IMR-90 (cell line): ENCODE measurements around the gene NMBR. TPM values are rescaled to one million over a fixed set of nuclear protein-coding genes. Genes with fewer than 3 reads are reported as not detected.

Experiments
- ATAC-seq: fragments of 200-7000 bp; cut with Tn5 transposase; 2 replicates; pipeline ENCODE4 v1.9.1; 2020; ENCODE audit warnings: low read depth, mild to moderate bottlenecking, moderate library complexity
- BruUV-seq: library from RNA; stranded (reverse); fragments of 400-500 nt; replicated peaks from 2 replicates; lab custom pipeline; 2021; lab: Mats Ljungman, UMichigan
- CTCF ChIA-PET: fragments of 300-600 bp; formaldehyde crosslinking; extraction: SDS; loops from one replicate; lab custom pipeline; 2021; ENCODE audit warnings: antibody characterized with exemption; lab: Yijun Ruan, JAX
- POLR2A ChIA-PET: fragments of 300-600 bp; sonication (Branson Sonifier 250); formaldehyde crosslinking; loops from one replicate; lab custom pipeline; 2022; ENCODE audit warnings: antibody characterized with exemption; ENCODE audit not compliant: unreplicated experiment; lab: Charles Lee
- DNase-seq: peaks from one replicate; pipeline ENCODE4 v3.0.0; 2013
- H2AFZ ChIP-seq: replicated peaks from 2 replicates; pipeline ENCODE3; 2013; ENCODE audit warnings: low read length, mild to moderate bottlenecking; ENCODE audit not compliant: poor library complexity
- H2AK5ac ChIP-seq: 2 replicates; pipeline ENCODE4 v1.6.1; 2013; ENCODE audit warnings: low read depth, low read length, inconsistent platforms
- H2AK9ac ChIP-seq: replicated peaks from 2 replicates; pipeline ENCODE3; 2013; ENCODE audit warnings: mild to moderate bottlenecking, low read depth, low read length, moderate library complexity; ENCODE audit not compliant: poor library complexity
- H2BK120ac ChIP-seq: 2 replicates; pipeline ENCODE4 v1.6.1; 2013; ENCODE audit warnings: low read depth, low read length, inconsistent platforms
- H2BK15ac ChIP-seq: 3 replicates; pipeline ENCODE4 v1.6.1; 2013; ENCODE audit warnings: low read depth, low read length, inconsistent platforms
- H2BK20ac ChIP-seq: 2 replicates; pipeline ENCODE4 v1.6.1; 2013; ENCODE audit warnings: low read depth, mild to moderate bottlenecking, inconsistent platforms, low read length, moderate library complexity
- H2BK5ac ChIP-seq: 2 replicates; pipeline ENCODE4 v1.6.1; 2013; ENCODE audit warnings: mild to moderate bottlenecking, low read depth, low read length, inconsistent platforms; ENCODE audit not compliant: poor library complexity, severe bottlenecking
- H3K14ac ChIP-seq: replicated peaks from 2 replicates; pipeline ENCODE4 v1.6.1; 2013; ENCODE audit warnings: low read depth, low read length, inconsistent platforms
- H3K18ac ChIP-seq: 2 replicates; pipeline ENCODE4 v1.6.1; 2013; ENCODE audit warnings: low read depth, low read length, control low read depth
- H3K23ac ChIP-seq: 2 replicates; pipeline ENCODE4 v1.6.1; 2013; ENCODE audit warnings: low read depth, low read length, inconsistent platforms
- H3K27ac ChIP-seq: 2 replicates; pipeline ENCODE4 v1.5.1; 2013; ENCODE audit warnings: mild to moderate bottlenecking, control low read depth, low read length; ENCODE audit not compliant: insufficient read depth
- H3K27me3 ChIP-seq: 2 replicates; pipeline ENCODE4 v1.6.1; 2013; ENCODE audit warnings: low read length; ENCODE audit not compliant: control insufficient read depth, insufficient read depth
- H3K36me3 ChIP-seq: 2 replicates; pipeline ENCODE4 v1.6.1; 2013; ENCODE audit warnings: low read length, mixed read lengths; ENCODE audit not compliant: control insufficient read depth, insufficient read depth
- H3K4ac ChIP-seq: 2 replicates; pipeline ENCODE4 v1.6.1; 2013; ENCODE audit warnings: low read depth, low read length, inconsistent platforms
- H3K4me1 ChIP-seq: 2 replicates; pipeline ENCODE4 v1.6.1; 2013; ENCODE audit warnings: low read length, mixed read lengths; ENCODE audit not compliant: control insufficient read depth, insufficient read depth
- H3K4me2 ChIP-seq: 2 replicates; pipeline ENCODE4 v1.6.1; 2013; ENCODE audit warnings: low read depth, mild to moderate bottlenecking, control low read depth, low read length, moderate library complexity
- H3K4me3 ChIP-seq: 2 replicates; pipeline ENCODE4 v1.5.1; 2013; ENCODE audit warnings: low read depth, mild to moderate bottlenecking, control low read depth, low read length, moderate library complexity; ENCODE audit not compliant: insufficient read depth
- H3K56ac ChIP-seq: 2 replicates; pipeline ENCODE4 v1.6.1; 2013; ENCODE audit warnings: low read length, inconsistent platforms; ENCODE audit not compliant: insufficient read depth; ENCODE audit errors: extremely low read depth
- H3K79me1 ChIP-seq, 2 experiments: 2 replicates each; pipeline ENCODE4 v1.6.1; 2013; ENCODE audit warnings: low read length in 2 of 2, inconsistent platforms in 1 of 2, low read depth in 1 of 2
- H3K9ac ChIP-seq: 2 replicates; pipeline ENCODE4 v1.6.1; 2013; ENCODE audit warnings: low read depth, low read length, control low read depth
- H3K9me1 ChIP-seq: 2 replicates; pipeline ENCODE4 v1.6.1; 2013; ENCODE audit warnings: low read length, inconsistent platforms; ENCODE audit not compliant: insufficient read depth
- H3K9me3 ChIP-seq: 2 replicates; pipeline ENCODE4 v1.6.1; 2013; ENCODE audit warnings: low read length; ENCODE audit not compliant: control insufficient read depth, insufficient read depth
- H4K20me1 ChIP-seq: 2 replicates; pipeline ENCODE4 v1.6.1; 2013; ENCODE audit warnings: low read length, inconsistent platforms; ENCODE audit not compliant: insufficient read depth
- H4K5ac ChIP-seq: 2 replicates; pipeline ENCODE4 v1.6.1; 2013; ENCODE audit warnings: mild to moderate bottlenecking, low read depth, low read length, control low read depth
- H4K8ac ChIP-seq, 2 experiments: 2 replicates each; pipeline ENCODE4 v1.6.1; 2013; ENCODE audit warnings: low read depth in 2 of 2, low read length in 2 of 2, control low read depth in 1 of 2, inconsistent platforms in 1 of 2
- H4K91ac ChIP-seq: 2 replicates; pipeline ENCODE4 v1.6.1; 2013; ENCODE audit warnings: low read depth, low read length, inconsistent platforms; ENCODE audit not compliant: insufficient read depth
- MAFK ChIP-seq: IDR thresholded peaks from 2 replicates; pipeline ENCODE4 v1.6.1; 2012; ENCODE audit warnings: low read depth, low read length, improper control_type of control experiment
- RCOR1 ChIP-seq: IDR thresholded peaks from 2 replicates; pipeline ENCODE4 v1.6.1; 2012; ENCODE audit warnings: mild to moderate bottlenecking, low read length, improper control_type of control experiment; ENCODE audit not compliant: insufficient replicate concordance
- WGBS, 2 experiments: methylation state at CpG; one replicate each; pipeline versions ENCODE4 v1.1.5 to v1.1.7; 2013; ENCODE audit warnings: missing lambda C conversion rate in 2 of 2; ENCODE audit not compliant: insufficient read length in 1 of 2; ENCODE audit errors: extremely low coverage in 2 of 2; 5-methylcytosine and 5-hydroxymethylcytosine counted together
- dilution Hi-C: fragments of 300-500 bp; cut with HindIII; formaldehyde crosslinking; loops from one replicate; pipeline ENCODE4 v1.14.3; 2018; ENCODE audit warnings: low sequenced_read_pairs; ENCODE audit not compliant: unreplicated experiment
- in situ Hi-C: fragments of 300-500 bp; cut with MboI; formaldehyde crosslinking; loops from 3 replicates; pipeline ENCODE4 v1.14.3; 2019; ENCODE audit warnings: low sequenced_read_pairs, inconsistent platforms, mixed read lengths
- intact Hi-C: fragments of 100-400 bp; cut with micrococcal nuclease; formaldehyde crosslinking; loops from 2 replicates; pipeline ENCODE4 v1.10.0; 2022
- polyA plus RNA-seq, 3 experiments: library from polyadenylated mRNA; depleted of rRNA; stranded (reverse); fragments of >200 nt; gene quantifications; 2 replicates each; pipeline ENCODE4 v1.2.3, GENCODE V29; 2012; ENCODE audit warnings: low replicate concordance in 1 of 3
- total RNA-seq: library from RNA; depleted of rRNA; stranded (reverse); fragments of >200 nt; gene quantifications from 2 replicates; pipeline ENCODE4 v1.2.3, GENCODE V29; 2012

Gene NMBR
- total and polyA plus RNA-seq, 2 of the 4 experiments (the other 2 are of a cell fraction), result not detected

DNA sequence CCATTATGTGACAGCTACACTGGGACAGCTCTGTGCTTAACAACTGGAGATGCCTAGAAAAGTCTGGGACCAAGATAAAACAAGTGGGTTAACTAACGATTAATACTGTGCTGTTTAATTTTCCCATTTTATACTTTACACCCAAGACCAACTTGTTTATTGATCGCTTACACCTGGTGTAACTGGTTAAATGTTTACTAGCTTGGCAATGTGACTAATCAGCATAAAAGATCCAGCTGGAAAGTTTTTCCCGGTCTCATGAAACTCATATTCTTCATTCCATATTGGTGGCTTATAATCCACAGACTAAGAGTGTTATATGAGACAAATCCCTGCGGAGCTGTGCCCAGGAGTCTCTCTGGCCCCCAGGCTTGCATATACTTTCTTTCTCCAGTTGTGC lies 115.9 kb downstream of the NMBR start:
- Histone ChIP-seq H4K91ac (no peak overlapping the region), H3K18ac (no peak overlapping the region), H2AFZ (no peak overlapping the region), H3K9me3 (no peaks in the 10 kb centered on the region), H3K4me3 (no peak overlapping the region), H3K9ac (no peak overlapping the region), H2BK15ac (no peak overlapping the region), H4K8ac (no peak overlapping the region), H3K79me1 (peaks cover 0 to 3% of the 10 kb centered on the region in 2 experiments; a peak in 1 of 4 replicates), H3K27ac (no peak overlapping the region), H2AK9ac (no peak overlapping the region), H3K4me2 (no peak overlapping the region), H2BK120ac (no peak overlapping the region), H3K56ac (no peak overlapping the region), H2BK5ac (no peak overlapping the region), H4K5ac (no peak overlapping the region), H3K14ac (no peak overlapping the region; the same call in 1 of the 2 replicates), H3K23ac (no peak overlapping the region), H3K36me3 (no peaks in the 10 kb centered on the region), H3K27me3 (no peaks in the 10 kb centered on the region), H2BK20ac (no peak overlapping the region), H4K20me1 (no peaks in the 10 kb centered on the region), H3K4ac (no peak overlapping the region), H3K4me1 (no peaks in the 10 kb centered on the region), H3K9me1 (no peaks in the 10 kb centered on the region), H2AK5ac (no peak overlapping the region)
- ATAC-seq (no peak), DNase-seq (no peak)
- dilution Hi-C loops, result no loop called here
- CTCF ChIA-PET, result no interaction called here
- intact Hi-C loops, result no loop called here
- in situ Hi-C loops, result no loop called here
- TF ChIP-seq MAFK (peak; percentile 9; the same call in 1 of the 2 replicates), RCOR1 (no peak)
- POLR2A ChIA-PET, result no interaction called here
- no CpG with 5 or more reads among the region's 4 CpGs for WGBS, 2 experiments
- BruUV-seq, result no TSS peak
